Left renal pelvis (tissue), 4 donors: ENCODE measurements around the gene SLC12A7. TPM values are rescaled to one million over a fixed set of nuclear protein-coding genes. Genes with fewer than 3 reads are reported as not detected.
"Not testable (repeated sequence)": the region's sequence is repeated elsewhere in the genome, so short reads cannot be mapped to it uniquely, and the experiment has no call there.

Experiments used
- DNase-seq, 4 donors: peaks; one replicate each; pipeline ENCODE4 v3.0.0-alpha.2; 2013; ENCODE audit warnings: low read depth in 4 of 4, low spot score in 3 of 4
- polyA plus RNA-seq, 4 donors: library from polyadenylated mRNA; unstranded; fragments of 120-200 nt; gene quantifications; one replicate each; pipeline ENCODE4 v1.2.1, GENCODE V29; 2013; ENCODE audit not compliant: insufficient read length in 4 of 4

The SLC12A7 gene
- polyA plus RNA-seq, 4 donors: 24.1 to 41.4 (median 34.1) TPM

DNA sequence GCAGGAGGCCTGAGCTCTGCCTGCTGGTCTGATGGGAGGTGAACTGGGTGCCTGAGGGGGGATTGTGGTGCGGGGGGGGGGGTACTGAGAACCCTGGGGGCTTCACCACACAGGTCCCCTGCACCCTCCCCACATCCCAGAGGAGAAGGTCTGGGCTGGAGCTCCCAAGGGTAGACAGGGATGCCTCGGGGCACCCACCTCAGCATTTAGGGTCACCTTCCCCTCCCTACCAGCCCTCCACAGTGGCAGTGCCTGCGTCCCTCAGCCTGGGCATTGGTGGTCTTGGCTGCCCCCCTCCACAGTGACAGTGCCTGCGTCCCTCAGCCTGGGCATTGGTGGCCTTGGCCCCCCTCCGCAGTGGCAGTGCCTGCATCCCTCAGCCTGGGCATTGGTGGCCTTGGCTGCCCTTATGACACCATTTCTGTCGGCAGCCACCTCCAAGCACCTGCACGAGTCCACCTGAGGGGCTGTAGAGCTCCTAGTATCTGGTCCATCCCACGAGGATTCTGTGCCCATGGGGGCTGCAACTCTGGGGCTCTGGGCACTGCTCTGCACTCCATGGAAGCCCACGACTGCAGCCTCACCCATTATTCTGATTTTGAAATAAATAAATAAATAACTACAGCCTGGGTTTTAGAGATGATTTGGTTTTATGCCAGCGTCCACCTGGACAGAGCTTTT lies 81.8 kb downstream of the SLC12A7 start:
- DNase-seq: no peak

- no peak for DNase-seq
These were observed 82.5 kb downstream of the SLC12A7 start for GRCh38 chr5:1029282-1029944.

GRCh38 chr5:1028481-1029281 lies 83.2 kb downstream of the SLC12A7 start:
- no peak for DNase-seq

- no peak for DNase-seq
These were observed 84.0 kb downstream of the SLC12A7 start for GRCh38 chr5:1027631-1028441.

DNA sequence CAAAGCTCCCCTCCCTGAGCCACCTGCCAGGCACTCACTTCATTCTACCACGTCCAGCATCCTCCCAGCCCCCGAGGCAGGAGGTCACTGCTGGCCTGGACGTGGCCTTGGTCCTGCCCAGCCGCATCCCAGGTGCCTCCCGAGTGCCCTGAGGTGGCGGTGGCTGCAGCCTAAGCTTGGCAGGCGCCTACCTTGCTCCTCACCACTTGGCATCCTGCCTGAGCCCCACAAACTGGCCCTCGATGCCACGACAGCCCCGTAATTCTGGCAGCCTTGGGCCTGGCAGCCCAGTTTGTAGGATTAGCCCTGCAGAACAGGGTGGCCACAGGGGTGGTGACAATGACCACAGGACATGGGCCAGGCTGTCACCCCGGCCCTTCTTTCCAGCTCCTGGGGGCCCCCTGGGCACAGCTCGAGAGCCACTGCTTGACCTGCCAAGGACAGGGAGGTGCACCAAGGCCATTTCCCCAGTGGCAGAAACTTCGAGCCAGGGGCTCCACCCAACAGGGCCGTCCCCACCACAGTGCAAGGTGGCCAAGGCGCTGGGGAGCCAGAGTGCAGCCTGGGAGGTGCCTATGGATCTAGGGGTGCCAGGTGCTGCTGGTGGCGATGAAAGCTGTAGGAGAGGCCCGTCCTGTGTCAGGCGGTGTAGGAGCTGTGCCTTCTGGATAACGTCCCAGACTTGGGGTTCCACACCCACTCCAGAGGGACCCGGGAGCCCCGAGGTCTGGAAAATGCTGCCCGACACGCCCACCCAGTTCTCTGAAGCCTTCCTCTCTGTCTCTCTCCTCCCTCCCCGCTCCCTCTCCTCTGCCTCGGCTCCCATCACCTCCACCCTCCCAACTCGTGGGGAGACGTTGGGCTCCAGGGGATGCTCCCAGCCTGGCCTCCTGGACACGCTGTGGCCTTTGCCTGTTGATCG lies 84.9 kb downstream of the SLC12A7 start:
- no peak for DNase-seq

GRCh38 chr5:1021969-1022336 lies 89.9 kb downstream of the SLC12A7 start:
- not testable (repeated sequence) for DNase-seq

GRCh38 chr5:1021136-1021968 lies 90.5 kb downstream of the SLC12A7 start:
- DNase-seq: peak in 1 of 4 donors; percentile 67

- no peak for DNase-seq
These were observed 91.4 kb downstream of the SLC12A7 start for GRCh38 chr5:1020452-1020961.

DNA sequence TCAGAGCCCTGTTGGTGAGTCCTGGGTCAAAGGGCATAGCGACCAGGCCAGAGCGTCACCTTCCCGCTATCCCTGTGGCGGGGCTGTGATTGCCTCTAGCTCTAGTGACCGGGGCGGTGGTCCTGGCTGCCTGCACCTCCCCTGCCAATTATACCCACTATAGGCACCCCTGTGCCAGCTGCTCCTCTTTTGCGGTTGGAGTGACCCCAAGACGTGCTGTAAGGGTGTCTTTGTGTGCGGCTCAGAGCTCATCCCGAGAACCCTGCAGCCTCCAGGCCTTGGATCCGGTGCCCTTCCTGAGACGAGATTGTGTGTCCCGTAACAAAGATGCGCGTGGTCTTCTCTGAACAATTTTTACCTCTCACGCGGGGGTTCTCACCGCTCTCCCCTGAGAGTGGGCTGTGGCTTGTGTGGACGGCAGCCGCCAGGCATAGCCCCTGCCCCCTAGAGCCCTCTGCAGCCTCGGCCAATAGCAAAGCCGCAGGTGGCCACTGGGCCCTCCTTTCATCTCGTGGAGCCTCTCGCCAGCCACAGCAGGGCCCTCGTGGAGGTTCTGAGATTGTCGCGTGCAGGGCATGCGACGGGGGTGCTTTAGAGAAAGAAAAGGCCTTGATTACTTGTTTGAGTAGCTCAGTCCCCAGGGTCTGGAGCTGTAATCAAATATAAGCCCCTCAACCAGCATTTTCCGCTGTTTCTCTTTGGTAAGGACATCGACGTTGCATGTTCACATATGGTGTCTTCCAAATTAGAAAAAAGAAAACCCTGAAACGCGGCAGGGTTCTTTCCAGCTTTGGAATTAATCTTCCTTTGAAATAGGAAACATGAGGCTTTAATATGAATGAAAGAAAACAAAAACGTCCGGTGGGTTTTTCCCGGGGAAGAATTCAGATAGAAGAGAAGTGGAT lies 92.6 kb downstream of the SLC12A7 start:
- no peak for DNase-seq

DNA sequence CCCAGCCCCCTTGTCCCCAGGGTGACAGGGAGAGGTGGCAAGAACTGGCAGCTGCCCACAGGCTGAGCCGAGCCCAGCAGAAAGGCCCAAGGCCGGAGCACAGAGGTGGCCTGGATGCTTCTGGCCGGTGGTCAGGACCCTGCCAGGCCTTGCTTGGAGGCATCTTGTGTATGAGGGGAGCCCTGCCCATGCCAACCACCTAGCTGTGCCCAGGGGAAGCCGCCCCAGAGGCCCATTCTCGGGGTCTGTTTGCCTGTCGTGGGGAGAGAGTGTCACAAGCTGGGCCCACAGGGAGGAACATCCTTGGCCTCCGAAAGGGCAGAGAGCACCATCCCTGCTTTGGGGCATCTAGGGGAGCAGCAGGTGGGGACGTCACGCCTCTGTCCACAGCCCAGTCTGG lies 93.3 kb downstream of the SLC12A7 start:
- DNase-seq: no peak

GRCh38 chr5:1017691-1018455 lies 94.0 kb downstream of the SLC12A7 start:
- DNase-seq: no peak

DNA sequence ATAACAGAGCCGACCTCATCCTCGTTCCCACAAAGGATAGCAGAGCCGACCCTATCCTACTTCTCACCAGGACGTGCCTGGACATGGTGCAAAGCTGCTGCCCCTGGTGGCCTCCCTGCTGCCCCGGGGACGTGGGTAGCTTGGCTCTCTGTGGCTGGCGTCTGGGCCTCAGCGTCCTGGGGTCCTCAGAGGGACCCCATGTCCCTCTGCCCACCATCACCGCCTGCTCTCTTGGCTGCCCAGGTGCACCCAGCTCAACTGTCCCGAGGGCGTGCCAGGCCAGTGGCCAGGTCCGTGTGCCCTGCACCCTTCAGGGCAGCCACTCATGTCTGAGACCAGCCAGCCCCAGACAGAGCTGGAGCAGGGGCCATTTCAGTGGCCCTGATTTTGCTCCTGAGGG lies 94.8 kb downstream of the SLC12A7 start:
- no peak for DNase-seq

DNA sequence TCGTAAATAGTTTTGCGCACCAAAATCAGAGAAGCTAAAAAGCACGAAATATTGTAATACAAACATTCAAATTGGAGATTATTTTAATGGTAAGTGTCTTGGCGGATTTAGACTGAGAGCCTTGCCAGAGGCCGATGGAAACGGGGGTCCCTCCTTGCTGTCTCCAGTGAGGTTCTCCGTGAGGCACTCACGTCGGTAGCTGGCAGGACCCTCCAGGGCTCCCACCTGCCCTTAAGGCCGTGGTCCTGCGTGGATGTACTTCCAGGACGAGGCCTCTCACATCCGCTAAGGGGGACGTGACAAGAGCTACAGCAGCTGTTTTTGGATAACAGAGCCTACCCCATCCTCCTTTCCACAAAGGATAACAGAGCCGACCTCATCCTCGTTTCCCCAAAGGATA lies 95.4 kb downstream of the SLC12A7 start:
- DNase-seq: no peak

GRCh38 chr5:1016036-1016435 lies 95.8 kb downstream of the SLC12A7 start:
- DNase-seq: no peak

GRCh38 chr5:1015507-1015906 lies 96.4 kb downstream of the SLC12A7 start:
- no peak for DNase-seq

- DNase-seq: no peak
These were observed 97.1 kb downstream of the SLC12A7 start for GRCh38 chr5:1014781-1015221.

DNA sequence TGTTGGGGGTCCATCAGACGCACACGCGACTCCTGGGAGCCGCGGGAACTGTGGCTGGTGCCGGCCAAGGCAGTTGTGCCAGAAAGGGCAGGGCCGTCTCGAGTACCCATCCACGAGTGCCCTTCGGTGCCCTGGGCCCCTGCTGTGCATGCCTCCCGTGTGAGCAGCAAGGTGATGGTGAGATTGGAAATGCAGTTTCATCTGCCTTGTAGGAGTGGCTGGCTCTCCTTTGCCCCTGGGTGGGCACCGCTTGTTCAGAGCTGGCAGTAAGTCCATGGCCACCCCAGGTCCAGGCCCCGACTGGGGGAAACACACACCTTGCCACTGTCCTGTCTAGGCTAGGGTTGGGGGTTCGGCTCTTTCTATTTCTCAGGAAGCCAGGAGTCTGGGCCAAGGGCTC lies 97.5 kb downstream of the SLC12A7 start:
- no peak for DNase-seq
